ENCODE data around the gene SYCP3. TPM values are rescaled to one million over a fixed set of nuclear protein-coding genes. Genes with fewer than 3 reads are reported as not detected.

The SYCP3 gene
- total and polyA plus RNA-seq, 8 donors: 0.28 to 0.89 TPM; not detected in 6

DNA sequence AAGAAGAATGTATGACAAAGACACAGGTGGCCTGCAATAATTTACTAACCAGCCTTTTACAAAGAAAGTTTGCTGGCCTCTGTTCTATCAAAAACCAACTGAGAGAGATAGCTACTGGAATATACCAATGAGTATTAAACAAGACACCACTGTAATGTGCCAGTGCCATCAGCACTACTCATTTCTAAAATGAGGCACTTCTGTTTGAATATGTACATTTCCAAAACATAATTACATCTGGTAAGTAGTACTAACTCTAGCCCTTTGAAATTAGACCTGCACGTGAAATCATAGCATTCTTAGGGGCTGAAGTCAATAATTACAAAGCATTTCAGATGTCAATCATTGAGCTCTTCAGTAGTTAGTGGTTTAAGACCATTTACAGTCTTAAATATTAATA is 6.9 kb upstream of the SYCP3 start:
- Histone ChIP-seq H3K4me3 (no peak overlapping the region), H3K36me3 (peaks cover 39 to 99% (median 96%) of the 10 kb centered on the region in 4 donors), H3K27me3 (no peaks in the 10 kb centered on the region), H3K27ac (no peak overlapping the region), H3K4me1 (peaks cover 0 to 3% (median 0%) of the 10 kb centered on the region in 4 donors), H3K9me3 (no peaks in the 10 kb centered on the region)
- 84 to 96% (median 89%) methylated on average over 1 of the region's 1 CpG for WGBS, 5 donors
- TF ChIP-seq EP300 (IDR thresholded peaks at IDR 0.05) (no peak), POLR2A (IDR thresholded peaks at IDR 0.05) (no peak), POLR2AphosphoS5 (IDR thresholded peaks at IDR 0.05) (no peak)
- TF ChIP-seq, protein P1, sequence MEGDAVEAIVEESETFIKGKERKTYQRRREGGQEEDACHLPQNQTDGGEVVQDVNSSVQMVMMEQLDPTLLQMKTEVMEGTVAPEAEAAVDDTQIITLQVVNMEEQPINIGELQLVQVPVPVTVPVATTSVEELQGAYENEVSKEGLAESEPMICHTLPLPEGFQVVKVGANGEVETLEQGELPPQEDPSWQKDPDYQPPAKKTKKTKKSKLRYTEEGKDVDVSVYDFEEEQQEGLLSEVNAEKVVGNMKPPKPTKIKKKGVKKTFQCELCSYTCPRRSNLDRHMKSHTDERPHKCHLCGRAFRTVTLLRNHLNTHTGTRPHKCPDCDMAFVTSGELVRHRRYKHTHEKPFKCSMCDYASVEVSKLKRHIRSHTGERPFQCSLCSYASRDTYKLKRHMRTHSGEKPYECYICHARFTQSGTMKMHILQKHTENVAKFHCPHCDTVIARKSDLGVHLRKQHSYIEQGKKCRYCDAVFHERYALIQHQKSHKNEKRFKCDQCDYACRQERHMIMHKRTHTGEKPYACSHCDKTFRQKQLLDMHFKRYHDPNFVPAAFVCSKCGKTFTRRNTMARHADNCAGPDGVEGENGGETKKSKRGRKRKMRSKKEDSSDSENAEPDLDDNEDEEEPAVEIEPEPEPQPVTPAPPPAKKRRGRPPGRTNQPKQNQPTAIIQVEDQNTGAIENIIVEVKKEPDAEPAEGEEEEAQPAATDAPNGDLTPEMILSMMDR (IDR thresholded peaks at IDR 0.05): no peak
- DNase-seq: no peak
- intact Hi-C loops (cut with DNase I; ENCODE audit: low total_unique reads): no loop called here

DNA sequence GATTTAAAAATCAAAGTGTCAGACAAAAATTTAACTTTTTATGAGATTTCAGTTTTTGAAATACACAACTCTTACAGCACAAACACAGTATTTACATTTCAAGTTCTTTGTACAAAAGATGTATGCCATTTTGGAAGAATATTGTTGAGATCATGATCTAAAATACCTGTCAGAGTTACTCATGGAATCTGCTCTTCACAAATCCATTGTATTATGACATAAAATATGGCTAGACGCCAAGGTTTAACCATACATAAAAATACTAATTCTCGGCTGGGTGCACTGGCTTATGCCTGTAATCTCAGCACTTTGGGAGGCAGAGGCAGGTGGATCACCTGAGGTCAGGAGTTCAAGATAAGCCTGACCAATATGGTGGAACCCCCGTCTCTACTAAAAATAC is 6.2 kb upstream of the SYCP3 start:
- H3K4me1 ChIP-seq: peaks cover 0 to 3% (median 0%) of the 10 kb centered on the region in 4 donors
- WGBS, 5 donors: 61 to 75% (median 68%) methylated on average over 3 of the region's 3 CpGs
- H3K9me3 ChIP-seq: no peaks in the 10 kb centered on the region
- peaks cover 39 to 97% (median 94%) of the 10 kb centered on the region in 4 donors for H3K36me3 ChIP-seq
- H3K4me3 ChIP-seq: no peak overlapping the region
- no peaks in the 10 kb centered on the region for H3K27me3 ChIP-seq
- intact Hi-C loops (cut with DNase I; ENCODE audit: low total_unique reads): no loop called here
- TF ChIP-seq POLR2AphosphoS5 (IDR thresholded peaks at IDR 0.05) (no peak), POLR2A (IDR thresholded peaks at IDR 0.05) (no peak), EP300 (IDR thresholded peaks at IDR 0.05) (no peak)
- TF ChIP-seq, protein P1 (IDR thresholded peaks at IDR 0.05): no peak
- DNase-seq: no peak
- H3K27ac ChIP-seq: no peak overlapping the region

DNA sequence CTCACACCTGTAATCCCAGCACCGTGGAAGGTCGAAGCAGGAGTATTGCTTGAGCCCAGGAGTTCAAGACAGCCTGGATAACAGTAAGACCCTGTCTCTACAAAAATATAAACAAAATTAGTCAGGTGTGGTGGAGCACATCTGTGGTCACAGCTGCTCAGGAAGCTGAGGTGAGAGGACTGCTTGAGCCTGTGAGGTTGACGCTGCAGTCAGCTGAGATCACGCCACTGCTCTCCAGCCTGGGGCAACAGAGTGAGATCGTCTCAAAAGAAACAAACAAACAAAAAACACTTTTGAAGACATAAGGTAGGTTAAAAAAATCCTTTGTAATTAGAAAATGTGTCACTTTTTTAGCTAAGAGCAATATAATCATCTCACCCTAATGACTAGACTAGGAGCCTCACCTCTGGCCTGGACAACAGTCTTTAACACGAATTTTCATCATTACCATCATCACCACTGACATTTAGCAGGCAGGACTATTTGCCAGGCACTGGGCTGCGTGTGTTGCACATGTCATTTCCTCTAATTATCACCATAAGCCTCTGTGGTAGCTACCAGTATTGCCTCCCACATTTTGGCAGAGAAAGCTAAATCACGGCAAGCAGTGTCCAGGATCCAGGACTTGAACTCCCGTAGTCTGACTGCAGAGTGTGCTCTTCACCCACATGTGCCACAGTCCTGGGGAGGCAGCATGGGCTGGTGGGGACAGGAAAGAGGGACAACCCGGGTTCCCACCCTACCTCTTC is 4.6 kb upstream of the SYCP3 start:
- Histone ChIP-seq H3K9me3 (no peaks in the 10 kb centered on the region), H3K27ac (peak overlapping the region in 2 of 5 donors; percentile 1 to 9), H3K4me3 (no peak overlapping the region), H3K36me3 (peaks cover 46 to 92% (median 91%) of the 10 kb centered on the region in 4 donors), H3K27me3 (no peaks in the 10 kb centered on the region), H3K4me1 (peaks cover 0 to 3% (median 0%) of the 10 kb centered on the region in 4 donors)
- intact Hi-C loops (cut with DNase I; ENCODE audit: low total_unique reads): no loop called here
- 79 to 89% (median 80%) methylated on average over 10 of the region's 10 CpGs for WGBS, 5 donors
- DNase-seq: peak in 1 of 2 donors; percentile 30
- TF ChIP-seq POLR2AphosphoS5 (IDR thresholded peaks at IDR 0.05): no peak
- TF ChIP-seq, protein P1 (IDR thresholded peaks at IDR 0.05): no peak
- no peak for TF ChIP-seq EP300 (IDR thresholded peaks at IDR 0.05)
- no peak for TF ChIP-seq POLR2A (IDR thresholded peaks at IDR 0.05)

DNA sequence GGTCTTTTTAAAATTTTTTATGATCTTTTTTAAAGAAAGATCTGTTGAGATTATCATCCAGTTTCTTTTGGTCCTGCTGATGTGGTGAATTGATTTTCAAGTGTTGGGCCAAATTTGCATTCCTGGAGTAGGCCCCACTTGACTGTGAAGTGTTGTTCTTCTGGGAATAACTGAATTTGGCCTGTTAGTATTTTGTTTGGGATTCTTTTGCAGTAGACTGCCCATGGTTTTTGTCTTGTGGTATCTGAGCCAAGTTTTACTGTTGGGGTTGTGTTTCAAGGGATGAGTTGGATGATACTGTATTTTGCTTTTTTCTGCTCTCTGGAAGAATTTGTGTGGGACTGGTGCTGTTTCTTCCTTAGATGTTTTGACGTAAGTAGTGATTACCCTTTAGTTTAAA is 4.0 kb upstream of the SYCP3 start:
- WGBS, 5 donors: 83 to 94% (median 87%) methylated on average over 1 of the region's 1 CpG
- TF ChIP-seq POLR2AphosphoS5 (IDR thresholded peaks at IDR 0.05): no peak
- no peak for TF ChIP-seq EP300 (IDR thresholded peaks at IDR 0.05)
- TF ChIP-seq, protein P1 (IDR thresholded peaks at IDR 0.05): no peak
- TF ChIP-seq POLR2A (IDR thresholded peaks at IDR 0.05): no peak
- DNase-seq: no peak
- Histone ChIP-seq H3K9me3 (no peaks in the 10 kb centered on the region), H3K27ac (peak overlapping the region in 2 of 5 donors; percentile 1 to 9), H3K36me3 (peaks cover 46 to 92% (median 92%) of the 10 kb centered on the region in 4 donors), H3K4me3 (no peak overlapping the region), H3K4me1 (peaks cover 0 to 3% (median 0%) of the 10 kb centered on the region in 4 donors), H3K27me3 (no peaks in the 10 kb centered on the region)
- intact Hi-C loops (cut with DNase I; ENCODE audit: low total_unique reads): no loop called here

All from stomach (tissue), 9 donors.